Spleen (tissue), 11 donors: ENCODE results near the gene NF2. TPM values are rescaled to one million over a fixed set of nuclear protein-coding genes. Genes with fewer than 3 reads are reported as not detected.

Experiments
- DNase-seq: peaks from one replicate; pipeline ENCODE4 v3.0.0-alpha.2; 2020
- H3K27ac ChIP-seq, 8 donors: fragments of 200-600 bp; sonication (generic) in 7 of 8; 1 replicate in 4 of 8; 2 replicates in 4 of 8; pipeline versions ENCODE4 v1.5.0 to v1.8.0; 2016 to 2021; ENCODE audit warnings: inconsistent platforms in 4 of 8, mild to moderate bottlenecking in 4 of 8, moderate library complexity in 1 of 8
- H3K27me3 ChIP-seq, 7 donors: fragments of 200-600 bp; sonication (generic) in 6 of 7; replicated peaks in 1 of 7; 1 replicate in 4 of 7; 2 replicates in 3 of 7; pipeline versions ENCODE4 v1.5.0 to v1.8.0; 2016 to 2021; ENCODE audit warnings: inconsistent platforms in 3 of 7, mild to moderate bottlenecking in 1 of 7
- H3K36me3 ChIP-seq, 6 donors: fragments of 200-600 bp; sonication (generic) in 5 of 6; 1 replicate in 4 of 6; 2 replicates in 2 of 6; pipeline versions ENCODE4 v1.5.0 to v1.8.0; 2016 to 2021; ENCODE audit warnings: inconsistent platforms in 2 of 6
- H3K4me1 ChIP-seq, 6 donors: fragments of 200-600 bp; sonication (generic) in 5 of 6; 1 replicate in 3 of 6; 2 replicates in 3 of 6; pipeline versions ENCODE4 v1.5.0 to v1.8.0; 2016 to 2021; ENCODE audit warnings: inconsistent platforms in 3 of 6
- H3K4me3 ChIP-seq, 8 donors: fragments of 200-600 bp; sonication (generic) in 7 of 8; 1 replicate in 4 of 8; 2 replicates in 4 of 8; pipeline versions ENCODE4 v1.5.0 to v1.8.0; 2016 to 2021; ENCODE audit warnings: inconsistent platforms in 4 of 8, mild to moderate bottlenecking in 4 of 8, moderate library complexity in 2 of 8
- H3K9me3 ChIP-seq, 8 donors: fragments of 200-600 bp; sonication (generic) in 7 of 8; 1 replicate in 4 of 8; 2 replicates in 4 of 8; pipeline versions ENCODE4 v1.5.0 to v1.8.0; 2016 to 2021; ENCODE audit warnings: inconsistent platforms in 4 of 8
- POLR2A ChIP-seq, 3 donors: fragments of 450-650 bp; IDR thresholded peaks; one replicate each; pipeline ENCODE4 v1.5.1; 2017; ENCODE audit warnings: antibody characterized with exemption in 3 of 3, mild to moderate bottlenecking in 1 of 3
- POLR2AphosphoS5 ChIP-seq, 3 donors: sonication (generic); formaldehyde crosslinking; IDR thresholded peaks; one replicate each; pipeline ENCODE4 v1.5.1; 2017; ENCODE audit warnings: antibody characterized with exemption in 3 of 3
- WGBS, 5 donors: extraction: QIAGEN DNeasy Blood & Tissue Kit in 3 of 5; methylation state at CpG; one replicate each; pipeline versions ENCODE4 v1.1.5 to v1.1.7; 2013 to 2018; 5-methylcytosine and 5-hydroxymethylcytosine counted together
- intact Hi-C: fragments of 100-400 bp; cut with DNase I; formaldehyde crosslinking; loops from one replicate; pipeline ENCODE4 v1.15.0; 2023; ENCODE audit warnings: low total_unique reads
- polyA plus RNA-seq, 3 donors: library from polyadenylated mRNA; stranded (reverse); fragments of 200-250 nt; gene quantifications; one replicate each; pipeline ENCODE4 v1.2.1, GENCODE V29; 2013
- total RNA-seq, 7 donors: library from RNA; depleted of rRNA in 3 of 7; stranded (reverse); fragments of >200 nt in 3 of 7; fragmentation: NEBNext Ultra II Directional in 4 of 7; extraction: Animal tissue kit (Norgen Biotek cat#: 25700) in 4 of 7; gene quantifications; one replicate each; pipeline versions ENCODE4 v1.1.0 to v1.2.1, GENCODE V29; 2016 to 2021
- TF ChIP-seq, protein P1 (sequence below), 11 experiments: fragments of 200-600 bp in 7 of 11; fragments of 450-650 bp in 4 of 11; sonication (generic) in 4 of 11; IDR thresholded peaks in 8 of 11; conservative IDR thresholded peaks in 3 of 11; 1 replicate in 7 of 11; 2 replicates in 4 of 11; pipeline versions ENCODE4 v1.4.0 to v1.8.0; 2016 to 2021; ENCODE audit warnings: antibody characterized with exemption in 11 of 11, inconsistent platforms in 4 of 11, mild to moderate bottlenecking in 1 of 11
- donor health status: healthy with polysubstance abuse.
- donor health status: DM: no; HTN: no; CAD: no; lungs with moderate emphysema.
- donor health status: DM: no; HTN: no; CAD: no.
- donor health status: Bipolar disorder and iron deficiency.
- donor health status: healthy.
- donor health status: DM: no; HTN: no; CAD: no.
- donor health status: DM: yes; HTN: yes; CAD: no.

NF2 gene
- total and polyA plus RNA-seq, 10 donors = 3.9 to 42.9 (median 31.4) TPM

DNA sequence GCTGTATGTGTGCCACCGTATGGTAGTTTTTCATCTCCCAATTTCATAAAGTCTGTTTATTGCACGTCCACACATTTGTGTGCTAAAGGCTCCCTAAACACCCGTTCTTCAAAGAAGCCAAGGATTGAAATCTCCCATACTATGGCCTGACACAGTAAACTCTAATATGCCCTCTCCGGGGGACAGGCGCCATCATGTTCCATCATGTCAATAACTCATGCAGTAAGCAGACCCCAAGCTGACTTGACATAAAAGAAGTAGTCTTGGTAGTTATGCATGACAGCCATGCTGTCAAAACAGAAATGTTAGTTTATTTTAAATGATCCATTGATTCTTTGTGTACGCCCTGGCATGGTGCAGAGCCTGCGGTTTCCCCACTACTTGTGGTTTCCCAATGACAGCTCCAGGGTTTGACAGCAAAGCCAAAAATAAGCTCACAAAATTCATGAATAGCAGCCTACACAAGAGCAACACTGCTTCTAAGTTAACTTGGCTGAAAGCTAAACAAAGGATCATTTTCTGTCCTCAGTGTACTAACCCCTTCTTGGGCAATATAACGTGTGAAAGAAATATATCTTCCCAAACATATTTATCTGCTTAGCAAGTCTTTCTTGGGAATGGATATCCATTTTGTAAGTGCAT, 59.9 kb downstream of the NF2 start:
- intact Hi-C loops = no loop called here
- no peak for DNase-seq
- H3K4me1 ChIP-seq = peaks cover 0 to 15% (median 4%) of the 10 kb centered on the region in 6 donors
- no peak overlapping the region for H3K27ac ChIP-seq
- WGBS, 5 donors = 88 to 96% (median 92%) methylated on average over 8 of the region's 8 CpGs
- no peak overlapping the region for H3K4me3 ChIP-seq
- H3K9me3 ChIP-seq = no peaks in the 10 kb centered on the region
- peaks cover 0 to 100% (median 65%) of the 10 kb centered on the region in 6 donors for H3K36me3 ChIP-seq
- no peaks in the 10 kb centered on the region for H3K27me3 ChIP-seq
- TF ChIP-seq, protein P1, sequence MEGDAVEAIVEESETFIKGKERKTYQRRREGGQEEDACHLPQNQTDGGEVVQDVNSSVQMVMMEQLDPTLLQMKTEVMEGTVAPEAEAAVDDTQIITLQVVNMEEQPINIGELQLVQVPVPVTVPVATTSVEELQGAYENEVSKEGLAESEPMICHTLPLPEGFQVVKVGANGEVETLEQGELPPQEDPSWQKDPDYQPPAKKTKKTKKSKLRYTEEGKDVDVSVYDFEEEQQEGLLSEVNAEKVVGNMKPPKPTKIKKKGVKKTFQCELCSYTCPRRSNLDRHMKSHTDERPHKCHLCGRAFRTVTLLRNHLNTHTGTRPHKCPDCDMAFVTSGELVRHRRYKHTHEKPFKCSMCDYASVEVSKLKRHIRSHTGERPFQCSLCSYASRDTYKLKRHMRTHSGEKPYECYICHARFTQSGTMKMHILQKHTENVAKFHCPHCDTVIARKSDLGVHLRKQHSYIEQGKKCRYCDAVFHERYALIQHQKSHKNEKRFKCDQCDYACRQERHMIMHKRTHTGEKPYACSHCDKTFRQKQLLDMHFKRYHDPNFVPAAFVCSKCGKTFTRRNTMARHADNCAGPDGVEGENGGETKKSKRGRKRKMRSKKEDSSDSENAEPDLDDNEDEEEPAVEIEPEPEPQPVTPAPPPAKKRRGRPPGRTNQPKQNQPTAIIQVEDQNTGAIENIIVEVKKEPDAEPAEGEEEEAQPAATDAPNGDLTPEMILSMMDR (IDR thresholded peaks at IDR 0.05 in 8 of 11, conservative IDR thresholded peaks at IDR 0.05 in 3 of 11) = no peak
- TF ChIP-seq POLR2AphosphoS5 (IDR thresholded peaks at IDR 0.05) (no peak), POLR2A (IDR thresholded peaks at IDR 0.05) (no peak)

DNA sequence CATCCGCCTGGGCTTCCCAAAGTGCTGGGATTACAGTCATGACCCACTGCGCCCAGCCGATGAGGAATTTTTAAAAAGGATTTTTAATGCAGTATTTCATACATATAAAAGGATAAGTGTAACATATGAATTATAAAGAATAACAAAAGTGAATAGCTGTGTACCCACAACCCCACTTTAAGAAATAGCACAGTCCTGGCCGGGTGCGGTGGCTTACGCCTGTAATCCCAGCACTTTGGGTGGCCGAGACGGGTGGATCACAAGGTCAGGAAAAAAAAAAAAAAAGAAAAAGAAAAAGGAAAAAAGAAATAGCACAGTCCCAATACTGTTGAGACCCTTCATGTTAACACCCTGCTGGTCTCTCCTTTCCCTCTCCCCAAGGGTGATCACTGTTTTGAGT, 62.1 kb downstream of the NF2 start:
- no peaks in the 10 kb centered on the region for H3K9me3 ChIP-seq
- TF ChIP-seq POLR2AphosphoS5 (IDR thresholded peaks at IDR 0.05) (no peak), POLR2A (IDR thresholded peaks at IDR 0.05) (no peak)
- TF ChIP-seq, protein P1 (IDR thresholded peaks at IDR 0.05 in 8 of 11, conservative IDR thresholded peaks at IDR 0.05 in 3 of 11) = no peak
- no peak for DNase-seq
- no peak overlapping the region for H3K27ac ChIP-seq
- no peaks in the 10 kb centered on the region for H3K4me1 ChIP-seq
- 93 to 99% (median 93%) methylated on average over 8 of the region's 8 CpGs for WGBS, 5 donors
- H3K27me3 ChIP-seq = no peaks in the 10 kb centered on the region
- H3K4me3 ChIP-seq = no peak overlapping the region
- H3K36me3 ChIP-seq = peaks cover 0 to 99% (median 75%) of the 10 kb centered on the region in 6 donors
- intact Hi-C loops = no loop called here

DNA sequence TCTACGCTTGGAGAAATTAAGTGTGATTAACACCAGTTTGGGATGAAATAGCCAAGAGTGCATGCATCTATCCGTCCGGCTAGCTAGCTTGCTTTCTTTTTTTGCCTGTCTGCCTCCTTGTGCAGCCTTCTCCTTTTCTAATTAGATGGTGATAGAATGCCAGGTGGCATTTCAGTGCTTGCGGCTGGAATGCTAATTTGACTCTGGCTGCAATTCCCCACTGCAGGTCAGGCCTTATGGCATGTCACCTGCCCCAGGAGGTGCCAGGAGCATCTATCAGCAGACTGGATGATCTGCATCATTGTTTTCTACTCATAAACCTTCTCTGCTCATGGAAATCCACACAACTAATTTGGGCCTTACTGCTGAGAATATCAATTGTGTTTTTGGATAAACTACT, 65.2 kb downstream of the NF2 start:
- Histone ChIP-seq H3K4me1 (no peaks in the 10 kb centered on the region), H3K27ac (no peak overlapping the region), H3K27me3 (no peaks in the 10 kb centered on the region), H3K4me3 (no peak overlapping the region), H3K36me3 (peaks cover 2 to 99% (median 74%) of the 10 kb centered on the region in 6 donors), H3K9me3 (no peaks in the 10 kb centered on the region)
- intact Hi-C loops = no loop called here
- TF ChIP-seq POLR2AphosphoS5 (IDR thresholded peaks at IDR 0.05) = no peak
- TF ChIP-seq, protein P1 (IDR thresholded peaks at IDR 0.05 in 8 of 11, conservative IDR thresholded peaks at IDR 0.05 in 3 of 11) = no peak
- TF ChIP-seq POLR2A (IDR thresholded peaks at IDR 0.05) = no peak
- WGBS, 5 donors = 95 to 99% (median 95%) methylated on average over 4 of the region's 4 CpGs
- DNase-seq = no peak

DNA sequence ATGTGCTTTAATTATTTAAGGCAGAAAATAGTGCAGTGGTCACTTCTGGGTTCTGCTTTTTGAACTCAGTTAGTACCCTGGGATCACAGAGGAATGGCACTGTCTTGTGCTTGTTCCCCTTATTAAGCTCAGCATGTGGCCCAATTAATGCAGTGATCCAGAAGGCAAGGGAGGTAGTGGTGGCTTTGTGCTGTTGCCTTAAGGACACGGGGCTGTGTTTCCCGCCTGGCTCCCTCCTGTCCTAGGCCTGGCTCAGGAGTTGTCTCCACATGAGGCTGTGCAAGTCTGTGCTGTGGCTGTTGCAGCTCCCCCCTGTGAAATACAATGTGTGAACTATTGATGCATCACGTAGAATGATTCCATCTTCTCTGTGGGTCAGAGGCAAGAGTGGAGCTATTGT, 67.2 kb downstream of the NF2 start:
- peaks cover 2 to 99% (median 78%) of the 10 kb centered on the region in 6 donors for H3K36me3 ChIP-seq
- no peak overlapping the region for H3K4me3 ChIP-seq
- no peak overlapping the region for H3K27ac ChIP-seq
- WGBS, 5 donors = 84 to 98% (median 94%) methylated on average over 3 of the region's 3 CpGs
- H3K4me1 ChIP-seq = no peaks in the 10 kb centered on the region
- TF ChIP-seq POLR2AphosphoS5 (IDR thresholded peaks at IDR 0.05) (no peak), POLR2A (IDR thresholded peaks at IDR 0.05) (no peak)
- TF ChIP-seq, protein P1 (IDR thresholded peaks at IDR 0.05 in 8 of 11, conservative IDR thresholded peaks at IDR 0.05 in 3 of 11) = no peak
- DNase-seq = no peak
- no peaks in the 10 kb centered on the region for H3K9me3 ChIP-seq
- intact Hi-C loops = no loop called here
- H3K27me3 ChIP-seq = no peaks in the 10 kb centered on the region
